ENCODE measurements around the gene SAMD11.
"Not testable (repeated sequence)": the region's sequence is repeated elsewhere in the genome, so short reads cannot be mapped to it uniquely, and the experiment has no call there.

Gene SAMD11

GRCh38 chr1:946811-947210, 23.1 kb downstream of the SAMD11 start:
- DNase-seq (ENCODE audit: low read depth) = not testable (repeated sequence)

- DNase-seq (ENCODE audit: low read depth) = no peak
These were observed 24.2 kb downstream of the SAMD11 start for GRCh38 chr1:947958-948357.

- no peak for DNase-seq (ENCODE audit: low read depth)
These were observed 26.5 kb downstream of the SAMD11 start for GRCh38 chr1:950268-950667.

DNA sequence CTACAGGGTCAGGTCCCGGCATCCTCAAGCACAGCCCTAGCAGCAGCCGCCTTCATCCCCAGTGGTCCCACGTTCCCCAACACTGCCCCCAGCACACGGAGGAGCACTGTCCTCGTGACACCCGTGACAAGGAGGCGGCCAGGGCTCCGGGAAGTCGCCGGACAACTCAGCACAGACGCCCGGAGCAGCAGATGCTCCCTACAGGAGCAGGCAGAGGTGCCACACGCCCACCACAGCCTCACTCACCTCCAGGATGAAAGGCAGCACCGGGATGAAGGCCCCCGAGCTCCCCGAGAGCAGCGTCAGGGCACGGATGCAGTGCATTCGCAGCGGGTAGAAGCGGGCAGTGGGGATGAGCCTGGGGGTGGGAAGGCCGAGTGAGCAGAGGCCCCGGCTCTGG, 27.2 kb downstream of the SAMD11 start:
- DNase-seq (ENCODE audit: low read depth) = no peak

DNA sequence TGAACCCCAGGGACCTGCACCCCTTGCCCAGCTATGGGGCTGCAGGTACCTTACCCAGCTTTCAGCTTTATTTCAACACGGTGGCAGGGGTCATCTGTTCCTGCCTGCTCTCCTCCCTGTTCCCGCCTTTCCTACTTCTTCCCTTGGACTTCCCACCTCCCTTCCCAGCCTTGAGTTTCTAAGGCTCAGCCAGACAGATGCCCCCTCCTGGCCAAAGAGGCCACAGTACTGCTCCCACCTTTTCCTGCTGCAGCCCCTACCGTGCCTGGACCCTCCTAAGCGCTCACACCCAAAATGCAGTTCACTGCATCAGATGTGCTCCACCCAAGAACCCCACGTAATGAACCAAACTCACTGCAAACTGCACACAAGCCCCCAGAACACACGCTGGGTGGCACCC, 27.6 kb downstream of the SAMD11 start:
- DNase-seq (ENCODE audit: low read depth) = no peak

GRCh38 chr1:952201-952600, 28.5 kb downstream of the SAMD11 start:
- DNase-seq (ENCODE audit: low read depth) = no peak

DNA sequence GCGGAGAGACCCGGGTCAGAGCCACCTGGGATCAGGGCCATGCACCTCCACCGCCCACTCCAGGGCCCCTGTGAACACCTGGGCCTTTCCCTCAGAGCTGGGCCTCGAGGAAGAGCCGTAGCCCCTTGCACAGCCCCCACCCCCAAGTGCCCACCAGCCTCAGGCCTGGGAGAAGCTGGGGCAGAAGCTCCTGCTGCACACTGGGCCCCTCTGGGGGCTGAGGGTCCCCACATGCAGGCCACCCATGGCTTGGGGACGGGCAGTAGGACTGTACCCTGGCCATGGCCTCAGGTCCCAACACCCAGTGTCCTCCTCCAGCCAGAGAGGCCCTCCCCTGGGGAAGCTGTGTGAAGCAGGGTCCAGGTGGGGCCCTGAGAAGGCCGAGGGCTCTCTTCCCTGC, 28.9 kb downstream of the SAMD11 start:
- no peak for DNase-seq (ENCODE audit: low read depth)

DNA sequence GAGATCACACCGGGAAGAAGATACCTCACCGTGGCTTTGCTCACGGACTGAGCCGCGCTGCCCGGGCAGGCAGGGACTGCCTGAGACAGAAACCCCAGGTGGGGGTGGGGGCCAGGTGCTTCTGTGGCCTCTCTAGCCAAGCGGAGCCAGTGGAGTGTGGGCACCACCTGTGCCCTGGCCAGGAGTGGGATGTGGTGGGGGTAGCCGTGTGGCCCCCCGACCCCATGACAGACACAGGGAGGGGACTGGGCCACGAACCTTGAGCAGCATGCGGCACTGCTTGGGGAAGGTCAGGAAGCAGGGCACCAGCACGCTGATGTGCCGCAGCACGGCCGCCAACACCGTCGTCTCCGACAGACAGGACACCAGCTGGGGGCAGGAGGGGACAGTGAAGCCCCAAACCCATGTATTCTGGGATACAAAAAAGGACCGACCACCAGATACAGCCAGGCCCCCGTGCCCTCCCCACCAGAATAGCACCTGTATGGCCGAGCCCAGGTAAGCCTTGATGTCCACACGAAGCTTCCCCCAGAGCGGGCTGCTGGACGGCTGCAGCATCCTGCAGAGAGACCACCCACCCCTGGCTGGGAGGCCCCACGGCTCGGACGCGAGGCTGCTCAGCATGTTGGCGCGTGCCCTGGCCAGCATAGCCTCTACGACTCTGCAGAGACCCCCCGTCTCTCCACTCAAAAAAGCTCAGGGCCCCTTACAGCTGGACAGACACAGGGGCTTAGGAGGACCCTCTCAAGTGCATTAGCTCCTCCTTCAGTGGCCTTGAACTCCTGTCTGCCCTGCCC, 30.0 kb downstream of the SAMD11 start:
- no peak for DNase-seq (ENCODE audit: low read depth)

- DNase-seq (ENCODE audit: low read depth) = no peak
These were observed 31.2 kb downstream of the SAMD11 start for GRCh38 chr1:954927-955326.

GRCh38 chr1:955474-955873, 31.8 kb downstream of the SAMD11 start:
- DNase-seq (ENCODE audit: low read depth) = no peak

- no peak for DNase-seq (ENCODE audit: low read depth)
These were observed 32.9 kb downstream of the SAMD11 start for GRCh38 chr1:956636-957035.

DNA sequence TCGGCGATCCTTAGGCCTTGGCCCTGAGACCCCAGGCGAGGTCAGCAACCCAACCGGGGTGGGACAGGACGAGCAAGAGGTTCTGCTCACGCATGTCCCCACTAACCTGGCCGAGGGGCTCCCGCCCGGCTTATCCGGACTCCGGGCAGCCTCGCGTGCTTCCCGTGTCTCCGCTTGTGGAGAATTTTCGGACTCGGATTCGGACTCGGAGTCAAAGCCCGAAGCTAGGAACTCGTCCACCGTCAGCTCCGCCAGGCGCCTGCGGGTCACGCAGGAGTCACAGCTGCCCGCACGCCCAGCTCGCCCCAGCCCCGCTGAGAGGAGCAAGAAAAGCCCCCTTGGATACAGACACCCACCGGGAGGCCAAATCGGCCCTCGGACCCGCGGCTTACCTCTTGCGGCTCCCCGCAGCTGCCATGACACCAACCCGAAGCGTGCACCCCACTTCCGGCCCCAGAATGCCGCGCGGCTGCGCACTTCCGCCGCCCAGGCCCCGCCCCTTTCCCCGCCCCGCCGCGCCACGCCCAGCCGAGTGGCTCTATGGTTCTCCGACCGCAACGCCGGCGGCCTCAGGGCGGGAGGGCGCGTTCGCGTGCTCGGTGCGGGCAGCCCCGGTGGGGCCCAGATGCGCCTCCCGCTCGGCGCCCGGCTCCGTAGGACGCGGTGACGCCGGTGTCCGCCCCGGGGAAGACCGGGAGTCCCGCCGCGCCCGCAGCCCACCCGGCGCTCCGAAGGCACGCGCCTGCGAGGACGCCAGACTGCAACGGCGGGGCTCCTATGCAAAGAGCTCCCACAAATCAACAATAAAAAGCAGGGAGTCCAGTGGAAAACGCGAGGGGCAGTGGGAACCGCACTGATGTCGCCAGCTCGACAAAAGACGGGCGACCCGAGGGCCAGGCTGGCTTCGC, 35.4 kb downstream of the SAMD11 start, which contains the start of gene NOC2L:
TSS of gene NOC2L (minus strand) at position 434 of the 908 bp plus-strand sequence. CDS start at position 418, 16 bp downstream.
- peak; percentile 97 for DNase-seq (ENCODE audit: low read depth)

DNA sequence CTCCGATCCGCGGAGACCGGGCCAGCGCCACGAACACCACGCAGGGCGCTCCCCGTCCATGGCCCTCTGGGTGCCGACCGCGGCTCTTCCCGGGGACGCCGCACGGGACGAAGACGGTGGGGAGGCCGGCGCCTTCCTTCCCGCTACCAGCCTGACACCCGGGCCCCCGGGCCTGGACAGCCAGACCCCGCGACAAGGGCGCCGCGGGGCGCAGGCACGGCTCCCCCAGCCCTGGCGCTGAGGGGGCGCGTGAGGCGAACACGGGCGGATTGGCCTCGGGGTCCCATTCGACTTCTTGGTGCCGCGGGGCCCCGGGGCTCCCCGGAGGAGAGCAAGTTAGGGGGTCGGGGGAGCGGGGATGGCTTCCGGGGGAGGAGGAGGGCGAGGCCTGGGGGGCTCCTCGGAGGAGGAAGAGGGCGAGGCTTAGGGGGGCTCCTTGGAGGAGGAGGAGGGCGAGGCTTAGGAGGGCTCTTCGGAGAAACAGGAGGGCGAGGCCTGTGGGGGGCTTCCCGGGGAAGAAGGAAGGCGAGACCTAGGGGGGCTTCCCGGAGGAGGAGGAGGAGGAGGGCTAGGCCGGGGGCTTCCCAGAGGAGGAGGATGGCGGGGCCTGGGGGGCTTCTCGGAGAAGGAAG, 36.1 kb downstream of the SAMD11 start:
- DNase-seq (ENCODE audit: low read depth) = no peak

- DNase-seq (ENCODE audit: low read depth) = peak; percentile 64
These were observed 36.8 kb downstream of the SAMD11 start, which contains the start of gene KLHL17 for GRCh38 chr1:960363-961131. Gene KLHL17, plus strand, starts transcription at chr1:960584. Its CDS starts 110 bp downstream, at chr1:960694.

DNA sequence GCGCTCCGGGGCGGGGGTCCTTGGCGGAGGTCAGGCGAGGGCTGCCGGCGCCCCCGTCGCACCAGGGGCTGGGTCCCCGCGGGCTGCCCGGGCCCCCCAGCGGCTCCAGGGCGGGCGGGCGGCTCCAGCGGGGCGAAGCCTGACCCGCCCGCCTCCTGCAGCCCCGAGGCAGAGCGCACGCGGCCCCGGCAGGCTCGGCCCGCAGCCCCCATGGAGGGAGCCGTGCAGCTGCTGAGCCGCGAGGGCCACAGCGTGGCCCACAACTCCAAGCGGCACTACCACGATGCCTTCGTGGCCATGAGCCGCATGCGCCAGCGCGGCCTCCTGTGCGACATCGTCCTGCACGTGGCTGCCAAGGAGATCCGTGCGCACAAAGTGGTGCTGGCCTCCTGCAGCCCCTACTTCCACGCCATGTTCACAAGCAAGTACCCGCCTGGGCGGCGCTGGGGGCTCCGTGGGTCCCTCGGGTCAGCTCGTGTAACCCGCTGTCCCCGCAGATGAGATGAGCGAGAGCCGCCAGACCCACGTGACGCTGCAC, 37.5 kb downstream of the SAMD11 start:
- DNase-seq (ENCODE audit: low read depth) = no peak

DNA sequence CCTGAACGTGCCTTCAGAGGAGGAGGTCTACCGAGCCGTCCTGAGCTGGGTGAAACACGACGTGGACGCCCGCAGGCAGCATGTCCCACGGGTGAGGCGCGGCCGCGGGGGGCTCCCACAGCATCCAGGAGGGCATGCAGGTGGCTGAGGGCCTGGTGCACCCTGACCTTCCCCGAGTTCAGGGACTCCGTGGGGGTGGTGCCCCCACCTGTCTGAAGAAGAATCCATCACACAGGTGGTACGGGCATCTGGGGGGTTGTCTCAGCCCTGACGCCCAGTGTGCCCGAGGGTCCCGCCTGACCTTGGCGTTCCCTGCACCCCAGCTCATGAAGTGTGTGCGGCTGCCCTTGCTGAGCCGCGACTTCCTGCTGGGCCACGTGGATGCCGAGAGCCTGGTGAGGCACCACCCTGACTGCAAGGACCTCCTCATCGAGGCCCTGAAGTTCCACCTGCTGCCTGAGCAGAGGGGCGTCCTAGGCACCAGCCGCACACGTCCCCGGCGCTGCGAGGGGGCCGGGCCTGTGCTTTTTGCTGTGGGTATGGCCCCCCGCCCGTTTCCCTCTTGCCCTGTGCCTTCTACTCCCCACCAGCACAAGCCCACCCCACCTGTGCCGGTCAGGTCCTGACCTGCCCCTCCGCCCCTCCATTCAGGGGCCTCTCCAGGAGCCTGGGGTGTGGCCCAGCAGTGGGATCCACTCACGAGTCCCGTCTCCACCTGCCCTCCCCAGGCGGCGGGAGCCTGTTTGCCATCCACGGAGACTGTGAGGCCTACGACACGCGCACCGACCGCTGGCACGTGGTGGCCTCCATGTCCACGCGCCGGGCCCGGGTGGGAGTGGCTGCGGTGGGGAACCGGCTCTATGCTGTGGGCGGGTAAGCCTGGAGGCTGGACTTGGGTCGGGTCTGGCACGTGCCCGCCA, 38.9 kb downstream of the SAMD11 start:
- DNase-seq (ENCODE audit: low read depth) = no peak

DNA sequence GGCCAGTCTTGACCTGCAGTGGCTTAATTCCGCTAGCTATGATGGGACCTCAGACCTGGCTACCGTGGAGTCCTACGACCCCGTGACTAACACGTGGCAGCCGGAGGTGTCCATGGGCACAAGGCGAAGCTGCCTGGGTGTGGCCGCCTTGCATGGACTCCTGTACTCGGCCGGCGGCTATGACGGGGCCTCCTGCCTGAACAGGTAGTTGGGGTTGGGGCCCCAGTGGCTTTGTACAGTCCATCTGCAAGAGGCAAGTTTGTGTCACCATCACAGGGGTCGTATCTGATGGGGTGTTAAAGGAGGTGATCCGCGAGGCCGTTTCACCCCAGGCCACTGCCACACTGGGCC, 39.6 kb downstream of the SAMD11 start:
- no peak for DNase-seq (ENCODE audit: low read depth)

DNA sequence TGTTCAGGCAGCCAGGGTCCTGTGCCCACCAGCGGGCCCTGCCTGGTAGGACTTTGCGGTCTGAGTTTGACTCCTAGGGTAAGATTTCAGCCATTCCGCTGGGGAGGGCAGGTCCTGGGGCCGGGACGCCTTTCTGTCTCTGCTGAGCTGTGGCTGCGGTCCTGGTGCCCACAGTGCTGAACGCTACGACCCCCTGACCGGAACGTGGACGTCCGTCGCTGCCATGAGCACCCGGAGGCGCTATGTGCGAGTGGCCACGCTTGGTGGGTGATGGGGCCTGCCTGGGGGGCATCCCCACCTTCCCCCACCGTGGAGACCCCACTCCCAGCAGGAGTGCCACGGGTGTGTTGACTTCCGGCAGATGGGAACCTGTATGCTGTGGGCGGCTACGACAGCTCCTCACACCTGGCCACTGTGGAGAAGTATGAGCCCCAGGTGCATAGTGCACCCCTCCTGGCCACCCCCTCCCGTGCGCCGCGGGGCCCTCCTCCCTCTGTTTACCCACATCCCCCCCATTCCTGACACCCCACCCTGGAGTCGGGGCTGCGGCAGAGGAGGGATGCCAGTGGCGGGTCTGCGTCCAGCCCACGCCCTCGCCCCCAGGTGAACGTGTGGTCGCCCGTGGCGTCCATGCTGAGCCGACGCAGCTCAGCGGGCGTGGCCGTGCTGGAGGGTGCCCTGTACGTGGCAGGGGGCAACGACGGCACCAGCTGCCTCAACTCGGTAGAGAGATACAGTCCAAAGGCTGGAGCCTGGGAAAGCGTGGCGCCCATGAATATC, 40.2 kb downstream of the SAMD11 start:
- DNase-seq (ENCODE audit: low read depth) = no peak

GRCh38 chr1:964691-965525, 41.2 kb downstream of the SAMD11 start:
- DNase-seq (ENCODE audit: low read depth) = no peak

Measured in activated T-helper 1 cell treated with Interleukin-2 at 50 U/mL for 16 hours (primary cell).